Prostate gland (tissue), 2 donors: ENCODE results near the gene SRPK1. TPM values are rescaled to one million over a fixed set of nuclear protein-coding genes. Genes with fewer than 3 reads are reported as not detected.

Experiments used
- DNase-seq: peaks from one replicate; pipeline ENCODE4 v3.0.0-alpha.2; 2019; ENCODE audit warnings: low spot score
- H3K27ac ChIP-seq, 2 donors: fragments of 200-600 bp; sonication (generic); 2 replicates each; pipeline ENCODE4 v1.5.1; 2017 to 2019
- H3K27me3 ChIP-seq: fragments of 200-600 bp; sonication (generic); replicated peaks from 2 replicates; pipeline ENCODE4 v1.5.1; 2019; ENCODE audit not compliant: insufficient read depth
- H3K36me3 ChIP-seq, 2 donors: fragments of 200-600 bp; sonication (generic); 1 replicate in 1 of 2; 2 replicates in 1 of 2; pipeline versions ENCODE4 v1.5.1 to v1.8.1; 2017 to 2019
- H3K4me1 ChIP-seq: fragments of 200-600 bp; sonication (generic); replicated peaks from 2 replicates; pipeline ENCODE4 v1.5.1; 2019
- H3K4me3 ChIP-seq, 2 donors: fragments of 200-600 bp; sonication (generic); 2 replicates each; pipeline ENCODE4 v1.5.1; 2017 to 2019
- H3K9me3 ChIP-seq: fragments of 200-600 bp; sonication (generic); 2 replicates; pipeline ENCODE4 v1.5.1; 2017
- POLR2A ChIP-seq: fragments of 450-650 bp; IDR thresholded peaks from one replicate; pipeline ENCODE4 v1.6.1; 2016; ENCODE audit warnings: antibody characterized with exemption, mild to moderate bottlenecking
- POLR2AphosphoS5 ChIP-seq: sonication (generic); formaldehyde crosslinking; IDR thresholded peaks from one replicate; pipeline ENCODE4 v1.6.1; 2017; ENCODE audit warnings: antibody characterized with exemption
- WGBS: methylation state at CpG from one replicate; pipeline ENCODE4 v1.1.5; 2018; 5-methylcytosine and 5-hydroxymethylcytosine counted together
- intact Hi-C: fragments of 100-400 bp; cut with DNase I; formaldehyde crosslinking; loops from one replicate; pipeline ENCODE4 v1.14.2; 2022
- total RNA-seq, 2 donors: library from RNA; depleted of rRNA; stranded (reverse); fragments of >200 nt; gene quantifications; one replicate each; pipeline ENCODE4 v1.1.0, GENCODE V29; 2016
- TF ChIP-seq, protein P1 (sequence below), 4 experiments: fragments of 200-600 bp in 2 of 4; fragments of 450-650 bp in 2 of 4; sonication (generic) in 2 of 4; IDR thresholded peaks; 1 replicate in 3 of 4; 2 replicates in 1 of 4; pipeline ENCODE4 v1.5.1; 2016 to 2019; ENCODE audit warnings: antibody characterized with exemption in 4 of 4, mild to moderate bottlenecking in 2 of 4, moderate library complexity in 2 of 4

The SRPK1 gene
- total RNA-seq, 2 donors from 2014 or later = 19.4 to 59.4 TPM

DNA sequence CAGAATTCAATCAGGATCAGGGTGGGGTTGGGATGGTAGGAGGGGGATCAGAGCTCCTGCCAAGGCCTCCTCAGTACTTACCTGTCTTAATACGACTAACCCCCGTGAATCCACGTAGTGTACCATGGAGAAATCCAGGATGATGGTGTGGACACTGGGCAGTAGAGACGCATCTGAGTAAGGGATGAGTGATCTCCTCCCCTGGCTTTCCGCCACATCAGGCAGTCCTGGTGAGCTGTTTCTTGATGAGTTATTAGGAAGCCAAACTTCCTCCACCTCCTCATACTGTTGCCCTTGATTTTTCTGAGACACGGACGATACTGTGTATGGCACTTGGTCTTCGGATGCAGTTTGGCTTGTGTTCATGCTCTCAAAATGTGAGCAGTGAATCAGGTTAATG lies 34.2 kb upstream of the SRPK1 start:
- Histone ChIP-seq H3K36me3 (no peaks in the 10 kb centered on the region), H3K4me1 (no peaks in the 10 kb centered on the region), H3K27me3 (no peaks in the 10 kb centered on the region), H3K4me3 (no peak overlapping the region), H3K27ac (no peak overlapping the region), H3K9me3 (no peaks in the 10 kb centered on the region)
- TF ChIP-seq, protein P1, sequence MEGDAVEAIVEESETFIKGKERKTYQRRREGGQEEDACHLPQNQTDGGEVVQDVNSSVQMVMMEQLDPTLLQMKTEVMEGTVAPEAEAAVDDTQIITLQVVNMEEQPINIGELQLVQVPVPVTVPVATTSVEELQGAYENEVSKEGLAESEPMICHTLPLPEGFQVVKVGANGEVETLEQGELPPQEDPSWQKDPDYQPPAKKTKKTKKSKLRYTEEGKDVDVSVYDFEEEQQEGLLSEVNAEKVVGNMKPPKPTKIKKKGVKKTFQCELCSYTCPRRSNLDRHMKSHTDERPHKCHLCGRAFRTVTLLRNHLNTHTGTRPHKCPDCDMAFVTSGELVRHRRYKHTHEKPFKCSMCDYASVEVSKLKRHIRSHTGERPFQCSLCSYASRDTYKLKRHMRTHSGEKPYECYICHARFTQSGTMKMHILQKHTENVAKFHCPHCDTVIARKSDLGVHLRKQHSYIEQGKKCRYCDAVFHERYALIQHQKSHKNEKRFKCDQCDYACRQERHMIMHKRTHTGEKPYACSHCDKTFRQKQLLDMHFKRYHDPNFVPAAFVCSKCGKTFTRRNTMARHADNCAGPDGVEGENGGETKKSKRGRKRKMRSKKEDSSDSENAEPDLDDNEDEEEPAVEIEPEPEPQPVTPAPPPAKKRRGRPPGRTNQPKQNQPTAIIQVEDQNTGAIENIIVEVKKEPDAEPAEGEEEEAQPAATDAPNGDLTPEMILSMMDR (IDR thresholded peaks at IDR 0.05) = no peak
- TF ChIP-seq POLR2A (no peak), POLR2AphosphoS5 (no peak)
- WGBS = 95% methylated on average over 8 of the region's 8 CpGs
- DNase-seq = no peak
- intact Hi-C loops = no loop called here

DNA sequence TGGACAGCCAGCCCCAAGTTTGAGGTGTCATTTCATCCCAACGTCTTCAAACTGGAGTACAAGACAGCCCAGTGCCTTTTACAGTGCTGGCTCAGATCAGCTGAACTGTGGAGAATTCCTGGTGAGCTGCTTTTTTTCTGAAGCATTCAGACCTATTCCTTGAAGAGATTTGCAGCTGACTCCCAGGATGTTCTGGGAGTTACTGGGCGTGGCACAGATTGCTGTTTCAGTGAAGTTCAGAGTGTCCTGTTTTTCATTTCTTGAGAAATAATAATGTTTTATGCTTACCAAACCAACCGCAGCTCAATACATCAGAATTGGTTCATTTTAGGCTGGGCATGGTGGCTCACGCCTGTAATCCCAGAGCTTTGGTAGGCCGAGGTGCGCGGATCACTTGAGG lies 33.4 kb upstream of the SRPK1 start:
- Histone ChIP-seq H3K27me3 (no peaks in the 10 kb centered on the region), H3K4me1 (no peaks in the 10 kb centered on the region), H3K36me3 (no peaks in the 10 kb centered on the region), H3K4me3 (no peak overlapping the region), H3K9me3 (no peaks in the 10 kb centered on the region), H3K27ac (no peak overlapping the region)
- TF ChIP-seq, protein P1 (IDR thresholded peaks at IDR 0.05) = no peak
- TF ChIP-seq POLR2A = no peak
- intact Hi-C loops = no loop called here
- DNase-seq = no peak
- WGBS = 92% methylated on average over 7 of the region's 7 CpGs

DNA sequence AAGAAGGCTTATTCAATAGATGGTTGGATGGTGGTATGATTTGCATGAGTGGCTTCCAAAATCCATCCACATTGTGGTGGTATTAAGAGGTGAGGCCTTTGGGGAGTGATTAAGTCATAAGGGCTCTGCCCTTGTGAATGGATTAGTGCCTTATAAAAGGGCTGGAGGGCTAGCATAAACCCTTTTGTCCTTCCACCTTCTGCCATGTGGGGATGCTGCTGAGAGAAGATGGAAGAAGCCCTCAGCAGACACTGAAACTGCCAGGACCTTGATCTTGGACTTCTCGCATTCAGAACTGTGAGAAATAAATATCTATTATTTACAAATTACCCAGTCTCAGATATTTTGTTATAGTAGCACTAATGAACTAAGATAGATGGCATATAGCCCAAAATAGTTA lies 27.8 kb upstream of the SRPK1 start:
- Histone ChIP-seq H3K27me3 (no peaks in the 10 kb centered on the region), H3K36me3 (no peaks in the 10 kb centered on the region), H3K9me3 (no peaks in the 10 kb centered on the region), H3K4me3 (no peak overlapping the region), H3K27ac (no peak overlapping the region), H3K4me1 (no peaks in the 10 kb centered on the region)
- TF ChIP-seq POLR2AphosphoS5 = no peak
- TF ChIP-seq POLR2A = no peak
- TF ChIP-seq, protein P1 (IDR thresholded peaks at IDR 0.05) = no peak
- intact Hi-C loops = no loop called here
- no peak for DNase-seq
- 94% methylated on average over 1 of the region's 1 CpG for WGBS

DNA sequence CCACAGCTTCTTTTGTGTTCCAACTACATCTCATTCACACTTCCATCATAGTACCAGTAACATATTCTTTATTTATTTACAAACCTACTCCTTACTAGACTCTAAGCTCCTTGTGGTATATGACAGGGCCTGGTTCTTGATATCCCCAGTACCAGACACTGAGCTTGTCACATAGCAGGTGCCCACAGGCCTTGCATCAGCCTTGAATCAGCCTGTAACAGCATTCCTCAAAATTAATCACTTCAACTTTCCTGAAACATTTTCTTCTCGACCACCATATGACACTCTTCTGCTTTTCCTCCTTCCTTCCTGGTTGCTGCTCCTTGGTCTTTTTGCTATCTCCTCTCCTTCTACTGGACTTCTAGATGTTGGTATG lies 24.7 kb upstream of the SRPK1 start:
- DNase-seq = no peak
- Histone ChIP-seq H3K27me3 (no peaks in the 10 kb centered on the region), H3K4me1 (no peaks in the 10 kb centered on the region), H3K9me3 (no peaks in the 10 kb centered on the region), H3K36me3 (no peaks in the 10 kb centered on the region), H3K27ac (no peak overlapping the region), H3K4me3 (no peak overlapping the region)
- TF ChIP-seq POLR2A (no peak), POLR2AphosphoS5 (no peak)
- TF ChIP-seq, protein P1 (IDR thresholded peaks at IDR 0.05) = no peak
- intact Hi-C loops = no loop called here
- 77% methylated on average over 1 of the region's 1 CpG for WGBS

DNA sequence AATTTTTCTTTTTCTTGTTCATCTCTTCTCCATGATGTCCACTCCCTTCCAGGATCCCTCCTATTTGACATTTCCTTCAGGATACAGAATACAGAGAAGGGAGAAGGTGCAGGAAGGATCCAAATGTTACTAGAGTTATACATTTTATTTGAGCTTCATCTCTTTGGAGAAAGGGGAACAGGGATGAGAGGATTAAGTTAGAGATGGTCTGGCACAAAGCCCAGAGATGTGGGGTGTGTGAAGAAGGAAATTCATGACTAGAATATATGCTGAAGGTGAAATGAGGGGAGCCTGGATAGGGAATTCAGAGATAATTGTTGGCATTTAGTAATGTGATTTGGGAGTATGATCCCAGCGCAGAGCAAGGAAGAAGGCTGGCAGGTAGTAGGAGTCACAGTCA lies 22.5 kb upstream of the SRPK1 start:
- Histone ChIP-seq H3K9me3 (no peaks in the 10 kb centered on the region), H3K36me3 (no peaks in the 10 kb centered on the region), H3K4me3 (no peak overlapping the region), H3K27me3 (no peaks in the 10 kb centered on the region), H3K4me1 (no peaks in the 10 kb centered on the region), H3K27ac (no peak overlapping the region)
- DNase-seq = no peak
- 83% methylated on average over 1 of the region's 1 CpG for WGBS
- TF ChIP-seq, protein P1 (IDR thresholded peaks at IDR 0.05) = no peak
- TF ChIP-seq POLR2A (no peak), POLR2AphosphoS5 (no peak)
- intact Hi-C loops = no loop called here
